GM12875 (cell line): ENCODE data around the gene PDCL3.

ENCODE experiments used
- H3K4me3 ChIP-seq: one replicate; pipeline ENCODE4 v1.5.1; 2011; ENCODE audit warnings: low read depth, low read length, control low read depth
- TF ChIP-seq, protein P1 (sequence below): IDR thresholded peaks from 2 replicates; pipeline ENCODE4 v1.5.1; 2011; ENCODE audit warnings: low read depth, mild to moderate bottlenecking, control low read depth, inconsistent platforms, low read length, moderate library complexity, borderline replicate concordance; ENCODE audit not compliant: insufficient read depth

The PDCL3 gene

DNA sequence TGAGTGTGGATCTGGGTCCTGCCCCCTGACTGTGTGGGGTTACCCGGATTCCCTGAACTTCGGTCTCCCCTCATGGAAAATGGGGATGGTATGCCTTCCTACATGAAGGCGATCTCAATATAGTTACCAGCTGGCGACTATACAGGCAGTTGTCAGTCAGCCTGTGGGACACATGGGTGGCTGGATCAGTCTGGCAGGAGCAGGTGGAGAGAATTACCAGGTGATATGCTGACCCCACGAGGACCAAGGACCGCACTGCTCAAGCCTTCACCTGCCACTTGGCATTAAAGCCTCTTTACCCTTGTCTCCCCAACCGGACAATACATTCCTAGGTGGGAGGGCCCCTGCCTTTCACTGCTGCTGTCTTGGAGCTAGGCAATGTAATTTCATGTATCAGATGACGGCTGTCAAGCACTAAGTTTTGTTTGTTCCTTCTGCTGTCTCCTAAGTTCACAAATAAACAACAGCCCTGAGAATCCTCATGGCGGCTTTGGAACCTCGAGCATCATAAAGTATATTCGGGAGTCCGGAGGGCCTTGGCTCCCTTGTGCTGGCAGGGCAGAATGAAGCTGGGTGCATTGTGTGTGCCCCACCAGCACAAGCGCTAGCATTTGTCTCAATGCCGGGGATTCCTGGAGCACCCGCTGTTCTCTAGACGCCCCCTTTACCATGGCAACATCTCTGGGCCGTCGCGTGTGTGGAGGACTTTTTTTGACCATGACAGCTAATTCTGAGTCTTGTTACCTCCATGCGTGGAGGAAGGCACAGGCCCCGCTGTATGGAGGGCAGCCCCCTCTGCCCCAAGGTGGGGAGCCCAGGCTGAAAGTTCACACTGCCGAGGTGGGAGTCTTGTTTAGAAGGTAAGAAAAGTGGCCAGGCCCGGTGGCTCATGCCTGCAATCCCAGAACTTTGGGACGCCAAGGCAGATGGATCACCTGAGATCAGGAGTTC, 48.6 kb downstream of the PDCL3 start:
- TF ChIP-seq, protein P1, sequence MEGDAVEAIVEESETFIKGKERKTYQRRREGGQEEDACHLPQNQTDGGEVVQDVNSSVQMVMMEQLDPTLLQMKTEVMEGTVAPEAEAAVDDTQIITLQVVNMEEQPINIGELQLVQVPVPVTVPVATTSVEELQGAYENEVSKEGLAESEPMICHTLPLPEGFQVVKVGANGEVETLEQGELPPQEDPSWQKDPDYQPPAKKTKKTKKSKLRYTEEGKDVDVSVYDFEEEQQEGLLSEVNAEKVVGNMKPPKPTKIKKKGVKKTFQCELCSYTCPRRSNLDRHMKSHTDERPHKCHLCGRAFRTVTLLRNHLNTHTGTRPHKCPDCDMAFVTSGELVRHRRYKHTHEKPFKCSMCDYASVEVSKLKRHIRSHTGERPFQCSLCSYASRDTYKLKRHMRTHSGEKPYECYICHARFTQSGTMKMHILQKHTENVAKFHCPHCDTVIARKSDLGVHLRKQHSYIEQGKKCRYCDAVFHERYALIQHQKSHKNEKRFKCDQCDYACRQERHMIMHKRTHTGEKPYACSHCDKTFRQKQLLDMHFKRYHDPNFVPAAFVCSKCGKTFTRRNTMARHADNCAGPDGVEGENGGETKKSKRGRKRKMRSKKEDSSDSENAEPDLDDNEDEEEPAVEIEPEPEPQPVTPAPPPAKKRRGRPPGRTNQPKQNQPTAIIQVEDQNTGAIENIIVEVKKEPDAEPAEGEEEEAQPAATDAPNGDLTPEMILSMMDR = no peak

DNA sequence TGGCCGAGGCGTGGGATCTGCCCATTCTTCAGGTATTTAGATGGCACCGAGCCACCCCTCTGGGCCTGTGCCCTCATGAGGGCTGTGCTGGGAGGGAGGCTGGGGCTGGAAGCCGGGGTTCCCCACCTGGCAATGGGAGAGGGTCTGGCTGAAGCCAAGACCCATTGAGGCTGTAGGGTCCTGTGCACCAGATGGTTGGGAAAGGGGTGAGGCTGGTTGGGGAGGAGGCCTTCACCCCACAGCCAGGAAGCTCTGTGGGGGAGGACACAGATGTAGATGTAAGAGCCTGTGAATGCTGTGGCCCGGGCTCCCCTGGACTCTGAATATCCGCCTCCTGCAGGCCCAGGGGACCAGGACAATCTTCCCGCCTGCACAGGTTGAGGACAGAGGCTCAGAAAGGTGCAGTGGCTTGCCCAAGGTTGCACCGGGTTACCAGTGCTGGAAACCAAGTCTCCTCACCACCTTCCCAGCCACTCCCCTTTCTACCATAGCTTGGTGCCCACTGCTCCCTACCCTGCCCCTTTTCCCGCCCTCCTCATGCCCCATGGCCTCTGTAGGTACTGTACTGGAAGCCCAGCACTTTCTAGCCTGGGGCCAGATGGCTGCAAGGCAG, 49.7 kb downstream of the PDCL3 start:
- TF ChIP-seq, protein P1 = no peak
- H3K4me3 ChIP-seq = no peak overlapping the region

More for the DNA sequence above, 48.6 kb downstream of the PDCL3 start:
- no peak overlapping the region for H3K4me3 ChIP-seq

DNA sequence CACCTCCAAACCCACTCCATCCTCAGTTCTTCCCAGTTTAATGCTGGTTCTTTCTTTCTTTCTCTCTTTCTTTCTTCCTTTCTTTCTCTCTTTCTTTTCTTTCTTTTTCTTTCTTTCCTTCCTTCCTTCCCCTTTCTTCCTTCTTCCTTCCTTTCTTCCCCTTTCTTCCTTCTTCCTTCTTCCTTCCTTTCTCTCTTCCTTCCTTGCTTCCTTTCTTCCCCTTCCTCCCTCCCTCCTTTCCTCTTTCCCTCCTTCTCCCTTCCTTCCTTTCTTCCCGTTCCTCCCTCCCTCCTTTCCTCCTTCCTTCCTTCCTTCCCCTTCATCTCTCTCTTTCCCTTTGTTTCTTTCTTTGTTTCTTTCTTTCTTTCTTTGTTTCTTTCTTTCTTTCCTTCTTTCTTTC, 50.9 kb downstream of the PDCL3 start:
- H3K4me3 ChIP-seq = no peak overlapping the region
- TF ChIP-seq, protein P1 = no peak

DNA sequence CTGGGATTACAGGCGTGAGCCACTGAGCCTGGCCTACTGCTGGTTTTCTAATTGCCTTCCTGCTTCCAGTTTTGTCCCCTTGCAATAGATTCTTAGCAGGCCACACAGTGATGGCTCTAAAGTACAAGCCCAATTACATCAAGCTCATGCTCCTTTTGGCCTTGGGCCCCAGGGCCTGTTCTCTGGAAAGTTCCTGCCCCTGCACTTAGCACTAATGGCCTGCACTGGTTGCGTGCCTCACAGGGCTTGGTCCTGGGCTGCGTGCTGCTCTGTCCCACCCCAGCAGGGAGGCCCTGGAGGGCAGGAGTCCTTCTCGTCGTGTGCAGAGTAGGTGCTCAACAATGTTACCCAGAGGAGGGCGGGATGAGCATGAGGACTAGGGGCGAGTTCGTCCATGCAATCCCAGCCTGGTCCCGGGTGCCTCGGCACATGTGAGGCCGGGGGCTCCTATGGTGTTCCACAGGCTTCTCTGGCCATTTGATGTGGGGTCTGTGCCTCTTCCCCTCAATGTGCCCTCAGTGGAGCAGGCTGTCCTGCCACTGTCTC, 51.7 kb downstream of the PDCL3 start:
- TF ChIP-seq, protein P1 = no peak
- H3K4me3 ChIP-seq = no peak overlapping the region

DNA sequence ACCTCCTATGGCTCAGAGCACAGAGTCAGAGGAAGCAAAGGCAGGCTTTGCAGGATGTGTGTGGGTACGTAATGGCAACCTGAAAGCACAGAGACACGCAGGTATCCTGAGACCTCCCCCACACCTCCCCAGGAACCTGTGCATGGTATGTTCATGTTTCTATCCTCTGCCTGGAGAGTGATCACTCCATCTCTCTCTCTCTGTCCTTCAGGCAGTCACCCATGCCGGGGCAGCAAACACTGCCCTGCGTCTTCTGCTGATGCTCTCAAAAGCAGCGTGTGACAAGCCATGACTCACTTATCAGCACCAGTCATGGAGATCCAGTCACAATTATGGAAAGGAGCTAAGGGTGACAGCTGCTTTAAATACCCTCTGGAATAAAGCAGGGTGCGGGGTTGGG, 52.7 kb downstream of the PDCL3 start:
- no peak overlapping the region for H3K4me3 ChIP-seq
- TF ChIP-seq, protein P1 = no peak

DNA sequence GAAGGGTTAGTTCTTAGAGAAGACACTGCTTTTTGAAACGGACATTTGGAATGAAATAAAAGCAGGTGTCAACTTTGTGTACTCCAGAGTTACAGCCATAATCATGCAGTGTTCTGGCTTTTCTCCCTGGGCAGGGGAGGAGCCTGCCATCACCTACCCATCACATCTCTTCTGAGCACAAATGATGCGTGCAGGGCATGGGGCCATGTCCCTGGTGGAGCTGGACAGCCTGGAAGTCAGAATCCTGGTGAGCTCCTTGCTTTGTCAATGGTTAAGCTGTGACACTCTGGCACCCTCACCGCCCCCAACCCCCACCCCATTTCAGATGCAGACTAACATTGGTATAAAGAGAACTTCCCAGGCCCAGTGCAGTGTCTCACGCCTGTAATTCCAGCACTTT, 53.1 kb downstream of the PDCL3 start:
- TF ChIP-seq, protein P1 = no peak
- no peak overlapping the region for H3K4me3 ChIP-seq
